ENCODE measurements around the gene SH3RF1. TPM values are rescaled to one million over a fixed set of nuclear protein-coding genes. Genes with fewer than 3 reads are reported as not detected.
A peak's percentile ranks its signal among the peaks of the same experiment; 100 is the strongest.
"Not testable (repeated sequence)": the region's sequence is repeated elsewhere in the genome, so short reads cannot be mapped to it uniquely, and the experiment has no call there.

SH3RF1 gene
- total RNA-seq, 3 donors from 2014 or later, result 45.3 to 82.3 (median 65.5) TPM

- H3K4me3 ChIP-seq, result no peak overlapping the region
- peaks cover 5% of the 10 kb centered on the region for H3K4me1 ChIP-seq (ENCODE audit: low read depth)
- intact Hi-C loops (cut with DNase I, micrococcal nuclease), result no loop called here
- TF ChIP-seq CTCF (IDR thresholded peaks at IDR 0.05), result no peak
- DNase-seq (no peak), ATAC-seq (no peak)
- no peaks in the 10 kb centered on the region for H3K9me3 ChIP-seq
- H3K36me3 ChIP-seq (ENCODE audit: low read depth), result no peaks in the 10 kb centered on the region
These were observed 75.7 kb downstream of the SH3RF1 start for GRCh38 chr4:169195032-169195431.

GRCh38 chr4:169189968-169190367 is 80.8 kb downstream of the SH3RF1 start:
- H3K9me3 ChIP-seq; DNase-seq; H3K4me1 ChIP-seq (ENCODE audit: low read depth); H3K36me3 ChIP-seq (ENCODE audit: low read depth); intact Hi-C loops (cut with DNase I, micrococcal nuclease); H3K4me3 ChIP-seq; ATAC-seq: not testable (repeated sequence)

GRCh38 chr4:169189372-169189771 is 81.4 kb downstream of the SH3RF1 start:
- no peaks in the 10 kb centered on the region for H3K36me3 ChIP-seq (ENCODE audit: low read depth)
- H3K4me3 ChIP-seq, result no peak overlapping the region
- ATAC-seq (peak; percentile 20), DNase-seq (no peak)
- TF ChIP-seq CTCF (IDR thresholded peaks at IDR 0.05), result no peak
- no peaks in the 10 kb centered on the region for H3K4me1 ChIP-seq (ENCODE audit: low read depth)
- intact Hi-C loops (cut with DNase I, micrococcal nuclease), result no loop called here
- H3K9me3 ChIP-seq, result no peaks in the 10 kb centered on the region

- TF ChIP-seq CTCF (IDR thresholded peaks at IDR 0.05), result no peak
- ATAC-seq (no peak), DNase-seq (no peak)
- Histone ChIP-seq H3K36me3 (ENCODE audit: low read depth) (no peaks in the 10 kb centered on the region), H3K4me1 (ENCODE audit: low read depth) (peaks cover 4% of the 10 kb centered on the region), H3K4me3 (no peak overlapping the region), H3K9me3 (no peaks in the 10 kb centered on the region)
- intact Hi-C loops (cut with DNase I, micrococcal nuclease), result no loop called here
These were observed 82.6 kb downstream of the SH3RF1 start for GRCh38 chr4:169188204-169188603.

- peak; percentile 69 for ATAC-seq
These were observed 85.4 kb downstream of the SH3RF1 start for GRCh38 chr4:169185133-169185956.

More at GRCh38 chr4:169185133-169185956, 85.4 kb downstream of the SH3RF1 start:
- intact Hi-C loops (cut with DNase I, micrococcal nuclease), result no loop called here
- DNase-seq, result no peak
- Histone ChIP-seq H3K4me1 (ENCODE audit: low read depth) (peaks cover 4% of the 10 kb centered on the region), H3K4me3 (no peak overlapping the region), H3K9me3 (no peaks in the 10 kb centered on the region), H3K36me3 (ENCODE audit: low read depth) (no peaks in the 10 kb centered on the region)
- TF ChIP-seq CTCF (IDR thresholded peaks at IDR 0.05), result no peak
